K562 (cell line): ENCODE results near the gene TNFSF13. TPM values are rescaled to one million over a fixed set of nuclear protein-coding genes. Genes with fewer than 3 reads are reported as not detected.

Experiments used
- ARNT ChIP-seq, 2 experiments: fragments of 450-650 bp; IDR thresholded peaks; 2 replicates each; pipeline ENCODE4 v1.6.1; 2016; ENCODE audit warnings: mild to moderate bottlenecking in 1 of 2
- CBFA2T2 ChIP-seq: fragments of 450-650 bp; conservative IDR thresholded peaks from 2 replicates; pipeline ENCODE4 v1.6.1; 2017; ENCODE audit warnings: mild to moderate bottlenecking
- CC2D1A ChIP-seq: fragments of 450-650 bp; IDR thresholded peaks from 2 replicates; pipeline ENCODE4 v1.6.1; 2017; ENCODE audit warnings: mild to moderate bottlenecking
- E2F1 ChIP-seq: sonication (generic); formaldehyde crosslinking; IDR thresholded peaks from 2 replicates; pipeline ENCODE4 v1.8.1; 2023; ENCODE audit warnings: mild to moderate bottlenecking, missing genetic modification reagents, moderate library complexity
- ESRRA ChIP-seq: fragments of 450-650 bp; IDR thresholded peaks from 2 replicates; pipeline ENCODE4 v1.6.1; 2014; ENCODE audit warnings: low read depth, mild to moderate bottlenecking, moderate library complexity, borderline replicate concordance
- FOXM1 ChIP-seq, 2 experiments: fragments of 450-650 bp in 1 of 2; sonication (generic) in 1 of 2; formaldehyde crosslinking in 1 of 2; IDR thresholded peaks; 2 replicates each; pipeline versions ENCODE4 v1.6.1 to v1.9.0; 2017 to 2022; ENCODE audit warnings: low read depth in 2 of 2, mild to moderate bottlenecking in 2 of 2, missing genetic modification reagents in 1 of 2, moderate library complexity in 1 of 2
- FUS ChIP-seq: fragments of 200-400 bp; formaldehyde crosslinking; optimal IDR thresholded peaks from 2 replicates; pipeline ENCODE3; 2017; ENCODE audit warnings: low read depth, low read length
- HDAC1 ChIP-seq, 2 experiments: fragments of 450-650 bp; IDR thresholded peaks; 2 replicates each; pipeline ENCODE4 v1.6.1; 2016 to 2017; ENCODE audit warnings: inconsistent platforms in 1 of 2, mild to moderate bottlenecking in 1 of 2, moderate library complexity in 1 of 2
- MAFK ChIP-seq: IDR thresholded peaks from 2 replicates; pipeline ENCODE4 v1.6.1; 2011; ENCODE audit warnings: low read length, improper control_type of control experiment
- PHF20 ChIP-seq: fragments of 450-650 bp; IDR thresholded peaks from 2 replicates; pipeline ENCODE4 v1.6.1; 2018; ENCODE audit not compliant: partially characterized antibody
- POLR2AphosphoS2 ChIP-seq: IDR thresholded peaks from 2 replicates; pipeline ENCODE4 v1.6.1; 2012; ENCODE audit warnings: low read length, improper control_type of control experiment
- POLR2AphosphoS5 ChIP-seq: IDR thresholded peaks from 2 replicates; pipeline ENCODE4 v1.6.1; 2011; ENCODE audit warnings: mild to moderate bottlenecking, low read depth, low read length, moderate library complexity; ENCODE audit not compliant: control insufficient read depth, insufficient read depth
- POLR2H ChIP-seq: IDR thresholded peaks from 2 replicates; pipeline ENCODE4 v1.6.1; 2016; ENCODE audit warnings: missing genetic modification characterization, low read depth, mild to moderate bottlenecking, control low read depth, missing compliant biosample characterization, moderate library complexity
- PRPF4 ChIP-seq: fragments of 200-400 bp; formaldehyde crosslinking; IDR thresholded peaks from one replicate; pipeline ENCODE4 v1.6.1; 2017; ENCODE audit warnings: low read length, low read depth, mild to moderate bottlenecking; ENCODE audit not compliant: insufficient read depth, poor library complexity, severe bottlenecking
- PYGO2 ChIP-seq: fragments of 450-650 bp; IDR thresholded peaks from 2 replicates; pipeline ENCODE4 v1.6.1; 2016; ENCODE audit warnings: mild to moderate bottlenecking, missing genetic modification characterization, moderate library complexity, missing compliant biosample characterization
- SMAD4 ChIP-seq: fragments of 250-450 bp; sonication (Bioruptor Pico); conservative IDR thresholded peaks from 2 replicates; pipeline ENCODE4 v1.8.0; 2021; ENCODE audit warnings: inconsistent platforms, mild to moderate bottlenecking, moderate library complexity
- TAF7 ChIP-seq: fragments of 450-650 bp; IDR thresholded peaks from 2 replicates; pipeline ENCODE4 v1.6.1; 2016; ENCODE audit warnings: missing genetic modification characterization, missing compliant biosample characterization
- TARDBP ChIP-seq: fragments of 450-650 bp; IDR thresholded peaks from 2 replicates; pipeline ENCODE4 v1.6.1; 2016
- ZC3H8 ChIP-seq: fragments of 450-650 bp; IDR thresholded peaks from 2 replicates; pipeline ENCODE4 v1.6.1; 2017
- ZNF239 ChIP-seq: fragments of 250-450 bp; sonication (Bioruptor Pico); IDR thresholded peaks from 2 replicates; pipeline ENCODE4 v1.4.0; 2020; ENCODE audit warnings: mild to moderate bottlenecking
- ZNF280B ChIP-seq: fragments of 250-450 bp; sonication (Bioruptor Pico); IDR thresholded peaks from 2 replicates; pipeline ENCODE4 v1.5.1; 2021; ENCODE audit warnings: mild to moderate bottlenecking
- ZNF444 ChIP-seq: fragments of 250-450 bp; sonication (Bioruptor Pico); IDR thresholded peaks from 2 replicates; pipeline ENCODE4 v1.4.0; 2020; ENCODE audit warnings: mild to moderate bottlenecking, moderate library complexity
- ZNF589 ChIP-seq: fragments of 200-800 bp; sonication (Bioruptor generic); IDR thresholded peaks from 2 replicates; pipeline ENCODE4 v1.6.1; 2016; ENCODE audit warnings: low read depth, missing genetic modification characterization, missing compliant biosample characterization
- ZNF830 ChIP-seq: fragments of 250-450 bp; sonication (Bioruptor Pico); IDR thresholded peaks from 2 replicates; pipeline ENCODE4 v1.5.0; 2021; ENCODE audit warnings: mild to moderate bottlenecking
- polyA plus RNA-seq, 8 experiments: library from polyadenylated mRNA; depleted of rRNA in 4 of 8; stranded (reverse) in 5 of 8; unstranded in 3 of 8; fragments of >200 nt; fragmentation: Nextera tagmentation in 2 of 8; fragmentation: Illumina TruSeq in 1 of 8; extraction: Ambion mirVana in 2 of 8; extraction: Trizol in 1 of 8; gene quantifications; 2 replicates each; pipeline versions ENCODE4 v1.2.1 to v1.2.3, GENCODE V29; 2011 to 2014; ENCODE audit warnings: inconsistent platforms in 1 of 8, missing spikeins in 1 of 8
- total RNA-seq, 7 experiments: library from RNA; depleted of rRNA in 6 of 7; stranded (reverse); fragments of >200 nt in 6 of 7; fragmentation: Illumina TruSeq in 2 of 7; extraction: Trizol in 2 of 7; gene quantifications; 2 replicates each; pipeline versions ENCODE4 v1.2.1 to v1.2.3, GENCODE V29; 2011 to 2021; ENCODE audit warnings: low replicate concordance in 1 of 7
- TF ChIP-seq, protein P1 (sequence below), 2 experiments: fragments of 150-350 bp in 1 of 2; IDR thresholded peaks; 2 replicates each; pipeline ENCODE4 v1.6.1; 2012 to 2016; ENCODE audit warnings: low read depth in 2 of 2, low read length in 2 of 2, mild to moderate bottlenecking in 1 of 2, moderate library complexity in 1 of 2

Gene TNFSF13
- total and polyA plus RNA-seq, 9 of the 15 experiments (the other 6 are each of a cell fraction or from before 2014, with no cell fraction given), result 0.04 to 0.51 (median 0.19) TPM; not detected in 1

- TF ChIP-seq E2F1 (CRISPR knock-in tag) (no peak), HDAC1 (IDR thresholded peaks at IDR 0.05) (0 out of 4 replicates have a peak, but pooled peaks of 1 of the 2 experiments have one; percentile 2), ZNF280B (CRISPR knock-in tag) (no peak), TAF7 (tag) (peak; percentile 43; the same call in 1 of the 2 replicates), ZNF239 (CRISPR knock-in tag) (no peak), ZNF444 (CRISPR knock-in tag) (no peak), POLR2AphosphoS2 (peak; percentile 98; the same call in 1 of the 2 replicates), PRPF4 (no peak), ZC3H8 (no peak), CC2D1A (no peak), ARNT (IDR thresholded peaks at IDR 0.05) (no peak), ZNF830 (CRISPR knock-in tag) (no peak), MAFK (no peak), FOXM1 (IDR thresholded peaks at IDR 0.05; ENCODE audit: low read depth) (no peak), FOXM1 (CRISPR knock-in tag; IDR thresholded peaks at IDR 0.05; ENCODE audit: low read depth) (no peak), ZNF589 (CRISPR knock-in tag) (no peak), POLR2AphosphoS5 (no peak), PHF20 (peak; percentile 35), PYGO2 (tag) (no peak), CBFA2T2 (peak; percentile 54), ESRRA (no peak), SMAD4 (CRISPR knock-in tag) (no peak), FUS (no peak), TARDBP (no peak), POLR2H (tag) (no peak)
- TF ChIP-seq, protein P1, sequence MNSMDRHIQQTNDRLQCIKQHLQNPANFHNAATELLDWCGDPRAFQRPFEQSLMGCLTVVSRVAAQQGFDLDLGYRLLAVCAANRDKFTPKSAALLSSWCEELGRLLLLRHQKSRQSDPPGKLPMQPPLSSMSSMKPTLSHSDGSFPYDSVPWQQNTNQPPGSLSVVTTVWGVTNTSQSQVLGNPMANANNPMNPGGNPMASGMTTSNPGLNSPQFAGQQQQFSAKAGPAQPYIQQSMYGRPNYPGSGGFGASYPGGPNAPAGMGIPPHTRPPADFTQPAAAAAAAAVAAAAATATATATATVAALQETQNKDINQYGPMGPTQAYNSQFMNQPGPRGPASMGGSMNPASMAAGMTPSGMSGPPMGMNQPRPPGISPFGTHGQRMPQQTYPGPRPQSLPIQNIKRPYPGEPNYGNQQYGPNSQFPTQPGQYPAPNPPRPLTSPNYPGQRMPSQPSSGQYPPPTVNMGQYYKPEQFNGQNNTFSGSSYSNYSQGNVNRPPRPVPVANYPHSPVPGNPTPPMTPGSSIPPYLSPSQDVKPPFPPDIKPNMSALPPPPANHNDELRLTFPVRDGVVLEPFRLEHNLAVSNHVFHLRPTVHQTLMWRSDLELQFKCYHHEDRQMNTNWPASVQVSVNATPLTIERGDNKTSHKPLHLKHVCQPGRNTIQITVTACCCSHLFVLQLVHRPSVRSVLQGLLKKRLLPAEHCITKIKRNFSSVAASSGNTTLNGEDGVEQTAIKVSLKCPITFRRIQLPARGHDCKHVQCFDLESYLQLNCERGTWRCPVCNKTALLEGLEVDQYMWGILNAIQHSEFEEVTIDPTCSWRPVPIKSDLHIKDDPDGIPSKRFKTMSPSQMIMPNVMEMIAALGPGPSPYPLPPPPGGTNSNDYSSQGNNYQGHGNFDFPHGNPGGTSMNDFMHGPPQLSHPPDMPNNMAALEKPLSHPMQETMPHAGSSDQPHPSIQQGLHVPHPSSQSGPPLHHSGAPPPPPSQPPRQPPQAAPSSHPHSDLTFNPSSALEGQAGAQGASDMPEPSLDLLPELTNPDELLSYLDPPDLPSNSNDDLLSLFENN (IDR thresholded peaks at IDR 0.05; ENCODE audit: low read depth in 2 of 2, low read length in 2 of 2), result no peak
Observed at GRCh38 chr17:7572338-7572587, 13.7 kb downstream of the TNFSF13 start (continued).
